Neural progenitor cell (in vitro differentiated cells): ENCODE data around the gene EXOC4. TPM values are rescaled to one million over a fixed set of nuclear protein-coding genes. Genes with fewer than 3 reads are reported as not detected.

Source experiments
- DNase-seq: peaks from one replicate; pipeline ENCODE4 v3.0.0-alpha.2; 2016; ENCODE audit warnings: low spot score
- H2AFZ ChIP-seq: fragments of 200-600 bp; sonication (generic); replicated peaks from 2 replicates; pipeline ENCODE4 v1.6.1; 2016; ENCODE audit warnings: antibody characterized with exemption
- H3F3A ChIP-seq: fragments of 200-600 bp; sonication (generic); 2 replicates; pipeline ENCODE4 v1.6.1; 2016; ENCODE audit warnings: antibody characterized with exemption, low read depth
- H3K27ac ChIP-seq: fragments of 200-600 bp; sonication (generic); 2 replicates; pipeline ENCODE4 v1.5.1; 2016; ENCODE audit warnings: mild to moderate bottlenecking
- H3K27me3 ChIP-seq: fragments of 200-600 bp; sonication (generic); 2 replicates; pipeline ENCODE4 v1.6.1; 2016; ENCODE audit warnings: mild to moderate bottlenecking, moderate library complexity
- H3K36me3 ChIP-seq: fragments of 200-600 bp; sonication (generic); 2 replicates; pipeline ENCODE4 v1.5.1; 2016
- H3K4me1 ChIP-seq: fragments of 200-600 bp; sonication (generic); 2 replicates; pipeline ENCODE4 v1.6.1; 2016; ENCODE audit warnings: mixed run types
- H3K4me2 ChIP-seq: fragments of 200-600 bp; sonication (generic); 2 replicates; pipeline ENCODE4 v1.6.1; 2016
- H3K4me3 ChIP-seq: fragments of 200-600 bp; sonication (generic); 2 replicates; pipeline ENCODE4 v1.5.1; 2016
- H3K79me2 ChIP-seq: fragments of 200-600 bp; sonication (generic); 2 replicates; pipeline ENCODE4 v1.6.1; 2016; ENCODE audit warnings: low read depth
- H3K9ac ChIP-seq: fragments of 200-600 bp; sonication (generic); 2 replicates; pipeline ENCODE4 v1.6.1; 2016
- H3K9me3 ChIP-seq: fragments of 200-600 bp; sonication (generic); 2 replicates; pipeline ENCODE4 v1.5.1; 2016; ENCODE audit warnings: low read depth
- H4K20me1 ChIP-seq: fragments of 200-600 bp; sonication (generic); 2 replicates; pipeline ENCODE4 v1.6.1; 2016; ENCODE audit warnings: low read depth
- H3K27ac Mint-ChIP-seq: 3 replicates; pipeline ENCODE4 v1.8.0; 2021; ENCODE audit warnings: mixed read lengths
- H3K27me3 Mint-ChIP-seq: 2 replicates; pipeline ENCODE4 v1.8.0; 2022; ENCODE audit warnings: low read depth, mild to moderate bottlenecking, inconsistent platforms, moderate library complexity, mixed read lengths; ENCODE audit not compliant: insufficient read depth
- H3K36me3 Mint-ChIP-seq: 3 replicates; pipeline ENCODE4 v1.8.0; 2021; ENCODE audit warnings: mixed read lengths
- H3K4me1 Mint-ChIP-seq: 3 replicates; pipeline ENCODE4 v1.8.0; 2021; ENCODE audit warnings: mixed read lengths
- H3K4me3 Mint-ChIP-seq: 3 replicates; pipeline ENCODE4 v1.8.0; 2021; ENCODE audit warnings: mild to moderate bottlenecking, moderate library complexity, mixed read lengths
- H3K9me3 Mint-ChIP-seq: 3 replicates; pipeline ENCODE4 v1.8.0; 2020; ENCODE audit warnings: mixed read lengths
- EZH2 ChIP-seq: fragments of 200-600 bp; sonication (generic); IDR thresholded peaks from 2 replicates; pipeline ENCODE4 v1.6.1; 2017; ENCODE audit warnings: antibody characterized with exemption, mild to moderate bottlenecking, moderate library complexity
- EZH2phosphoT487 ChIP-seq: fragments of 200-600 bp; sonication (generic); IDR thresholded peaks from 2 replicates; pipeline ENCODE4 v1.6.1; 2017; ENCODE audit warnings: antibody characterized with exemption
- total RNA-seq: library from RNA; depleted of rRNA; stranded (reverse); fragments of >200 nt; gene quantifications from 2 replicates; pipeline ENCODE4 v1.2.3, GENCODE V29; 2015; ENCODE audit warnings: low replicate concordance
- TF ChIP-seq, protein P1 (sequence below): fragments of 200-600 bp; sonication (generic); IDR thresholded peaks from 2 replicates; pipeline ENCODE4 v1.5.1; 2017; ENCODE audit warnings: antibody characterized with exemption, mild to moderate bottlenecking

Gene EXOC4
- total RNA-seq, 1 donor from 2014 or later = 129 TPM

DNA sequence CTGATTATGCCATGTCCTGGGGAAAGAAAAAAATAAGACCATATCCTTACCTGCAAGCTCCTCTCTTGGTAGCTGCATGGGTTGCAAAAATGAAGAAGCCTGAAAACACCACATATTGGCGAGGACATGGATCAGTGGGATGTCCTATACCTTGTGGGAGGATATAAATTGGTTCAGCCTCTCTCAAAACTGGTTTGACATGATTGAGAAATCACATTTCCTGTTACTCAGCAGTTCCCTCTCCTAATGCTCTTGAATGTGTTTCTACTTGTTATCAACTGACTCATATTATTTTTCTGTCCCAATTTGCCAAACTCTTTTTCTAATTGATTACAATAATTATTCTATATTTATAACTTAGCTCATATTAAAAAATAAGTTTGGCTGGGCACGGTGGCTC is 380.2 kb downstream of the EXOC4 start:
- no peaks in the 10 kb centered on the region for H3K9me3 Mint-ChIP-seq
- DNase-seq = no peak
- no peaks in the 10 kb centered on the region for H3K36me3 ChIP-seq
- no peak for TF ChIP-seq EZH2
- TF ChIP-seq, protein P1, sequence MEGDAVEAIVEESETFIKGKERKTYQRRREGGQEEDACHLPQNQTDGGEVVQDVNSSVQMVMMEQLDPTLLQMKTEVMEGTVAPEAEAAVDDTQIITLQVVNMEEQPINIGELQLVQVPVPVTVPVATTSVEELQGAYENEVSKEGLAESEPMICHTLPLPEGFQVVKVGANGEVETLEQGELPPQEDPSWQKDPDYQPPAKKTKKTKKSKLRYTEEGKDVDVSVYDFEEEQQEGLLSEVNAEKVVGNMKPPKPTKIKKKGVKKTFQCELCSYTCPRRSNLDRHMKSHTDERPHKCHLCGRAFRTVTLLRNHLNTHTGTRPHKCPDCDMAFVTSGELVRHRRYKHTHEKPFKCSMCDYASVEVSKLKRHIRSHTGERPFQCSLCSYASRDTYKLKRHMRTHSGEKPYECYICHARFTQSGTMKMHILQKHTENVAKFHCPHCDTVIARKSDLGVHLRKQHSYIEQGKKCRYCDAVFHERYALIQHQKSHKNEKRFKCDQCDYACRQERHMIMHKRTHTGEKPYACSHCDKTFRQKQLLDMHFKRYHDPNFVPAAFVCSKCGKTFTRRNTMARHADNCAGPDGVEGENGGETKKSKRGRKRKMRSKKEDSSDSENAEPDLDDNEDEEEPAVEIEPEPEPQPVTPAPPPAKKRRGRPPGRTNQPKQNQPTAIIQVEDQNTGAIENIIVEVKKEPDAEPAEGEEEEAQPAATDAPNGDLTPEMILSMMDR = no peak
- no peak for TF ChIP-seq EZH2phosphoT487
- H3K36me3 Mint-ChIP-seq = peaks cover 7% of the 10 kb centered on the region
- H3K27me3 Mint-ChIP-seq = no peaks in the 10 kb centered on the region
- no peaks in the 10 kb centered on the region for H4K20me1 ChIP-seq
- H3K27me3 ChIP-seq = no peaks in the 10 kb centered on the region
- H3K4me3 ChIP-seq = no peak overlapping the region
- no peaks in the 10 kb centered on the region for H3K79me2 ChIP-seq
- H3K27ac ChIP-seq = no peak overlapping the region
- H3K4me1 Mint-ChIP-seq = peaks cover 4% of the 10 kb centered on the region
- H3K4me2 ChIP-seq = no peak overlapping the region
- no peaks in the 10 kb centered on the region for H3K4me1 ChIP-seq
- no peak overlapping the region for H3K4me3 Mint-ChIP-seq
- no peaks in the 10 kb centered on the region for H3K9me3 ChIP-seq
- H2AFZ ChIP-seq = no peak overlapping the region
- H3F3A ChIP-seq = no peaks in the 10 kb centered on the region
- H3K9ac ChIP-seq = no peak overlapping the region
- no peak overlapping the region for H3K27ac Mint-ChIP-seq

DNA sequence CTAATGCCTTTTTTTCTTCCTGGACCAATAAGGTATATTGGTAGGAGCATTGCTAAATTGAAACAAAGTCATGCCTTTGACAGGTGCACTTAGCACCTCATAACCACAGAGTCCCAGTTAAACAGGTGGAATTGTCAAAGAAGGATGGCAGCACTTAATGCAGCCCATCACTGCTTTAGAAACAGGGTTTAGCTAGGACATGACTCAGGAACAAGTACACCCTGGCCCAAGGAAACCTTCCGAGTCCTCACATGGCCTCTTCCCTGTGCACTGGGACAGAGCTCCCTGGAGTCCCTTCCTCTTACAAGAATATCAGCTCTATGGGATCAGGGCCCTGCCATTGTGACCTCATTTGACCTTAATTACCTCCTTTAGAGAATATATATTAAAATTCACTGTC is 382.7 kb downstream of the EXOC4 start:
- Histone ChIP-seq H3K4me2 (no peak overlapping the region), H3K36me3 (no peaks in the 10 kb centered on the region), H3K27ac (no peak overlapping the region), H3K27me3 (no peaks in the 10 kb centered on the region), H3K9me3 (no peaks in the 10 kb centered on the region), H4K20me1 (no peaks in the 10 kb centered on the region), H3K9ac (no peak overlapping the region), H3F3A (no peaks in the 10 kb centered on the region), H3K4me3 (no peak overlapping the region), H2AFZ (no peak overlapping the region), H3K4me1 (no peaks in the 10 kb centered on the region), H3K79me2 (no peaks in the 10 kb centered on the region)
- no peaks in the 10 kb centered on the region for H3K9me3 Mint-ChIP-seq
- peaks cover 2% of the 10 kb centered on the region for H3K4me1 Mint-ChIP-seq
- peaks cover 2% of the 10 kb centered on the region for H3K36me3 Mint-ChIP-seq
- no peak overlapping the region for H3K27ac Mint-ChIP-seq
- H3K27me3 Mint-ChIP-seq = no peaks in the 10 kb centered on the region
- no peak overlapping the region for H3K4me3 Mint-ChIP-seq
- DNase-seq = no peak
- TF ChIP-seq EZH2 (no peak), EZH2phosphoT487 (no peak)
- TF ChIP-seq, protein P1 = no peak

DNA sequence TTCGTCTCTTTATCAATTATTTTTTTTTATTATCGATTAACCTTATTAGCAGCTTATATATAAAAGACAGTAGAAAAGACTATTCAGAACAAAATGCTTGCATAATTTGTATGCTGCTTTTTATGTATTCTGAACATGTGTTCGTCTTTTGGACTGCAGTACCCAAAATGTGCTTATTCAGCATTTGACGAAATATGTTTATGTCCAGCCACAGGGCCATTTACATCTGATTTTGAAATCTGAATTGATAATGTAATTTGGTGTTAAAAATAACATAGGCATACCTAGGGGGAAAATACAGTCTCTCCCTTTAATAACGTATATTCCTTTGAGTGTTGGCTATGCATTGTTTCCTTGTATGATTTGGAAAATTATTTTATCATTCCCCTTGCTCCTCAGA is 386.0 kb downstream of the EXOC4 start:
- H3K79me2 ChIP-seq = no peaks in the 10 kb centered on the region
- no peak overlapping the region for H3K4me3 Mint-ChIP-seq
- peaks cover 2% of the 10 kb centered on the region for H3K9me3 Mint-ChIP-seq
- peaks cover 4% of the 10 kb centered on the region for H3K36me3 Mint-ChIP-seq
- H4K20me1 ChIP-seq = no peaks in the 10 kb centered on the region
- H3K36me3 ChIP-seq = no peaks in the 10 kb centered on the region
- H3K4me1 ChIP-seq = no peaks in the 10 kb centered on the region
- no peak overlapping the region for H3K27ac Mint-ChIP-seq
- no peak overlapping the region for H3K4me2 ChIP-seq
- no peak overlapping the region for H2AFZ ChIP-seq
- H3F3A ChIP-seq = no peaks in the 10 kb centered on the region
- no peak overlapping the region for H3K27ac ChIP-seq
- TF ChIP-seq, protein P1 = no peak
- TF ChIP-seq EZH2phosphoT487 = no peak
- no peak for TF ChIP-seq EZH2
- no peak overlapping the region for H3K9ac ChIP-seq
- no peak for DNase-seq
- no peak overlapping the region for H3K4me3 ChIP-seq
- peaks cover 2% of the 10 kb centered on the region for H3K4me1 Mint-ChIP-seq
- no peaks in the 10 kb centered on the region for H3K27me3 Mint-ChIP-seq
- H3K27me3 ChIP-seq = no peaks in the 10 kb centered on the region
- H3K9me3 ChIP-seq = no peaks in the 10 kb centered on the region
